Measurements from ENCODE around the gene FCHSD2. TPM values are rescaled to one million over a fixed set of nuclear protein-coding genes. Genes with fewer than 3 reads are reported as not detected.

Gene FCHSD2
- total and polyA plus RNA-seq, 2 of the 8 experiments (the other 6 are each of a cell fraction or from before 2014, with no cell fraction given) = 4.1 to 7.8 TPM

DNA sequence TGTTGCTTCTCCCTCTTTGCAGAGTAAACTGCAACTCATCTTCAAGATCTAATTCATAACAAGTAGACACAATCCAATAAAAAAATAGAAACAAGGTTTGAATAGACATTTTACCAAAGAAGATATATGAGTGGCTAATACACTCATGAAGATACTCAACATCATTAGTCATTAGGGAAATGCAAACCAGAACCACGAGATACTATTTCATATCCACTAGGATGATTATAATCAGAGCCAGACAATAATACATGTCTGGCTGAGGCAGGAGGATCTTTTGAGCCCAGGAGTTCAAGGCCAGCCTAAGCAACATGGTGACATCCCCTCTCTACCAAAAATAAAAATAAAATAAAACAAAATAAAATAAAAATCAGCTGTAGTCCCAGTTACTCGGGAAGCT, 242.9 kb downstream of the FCHSD2 start:
- ChIA-PET CTCF (ENCODE audit: partially characterized antibody) (no interaction called here), POLR2A (ENCODE audit: partially characterized antibody) (no interaction called here)
- H4K5ac ChIP-seq (ENCODE audit: insufficient read length, low read depth, low read length) = no peak overlapping the region
- no peak overlapping the region for H2AK5ac ChIP-seq (ENCODE audit: low read depth, low read length)
- no peak overlapping the region for H3K4me3 ChIP-seq (ENCODE audit: extremely low read depth in 1 of 4, insufficient read depth in 2 of 4, low read depth in 3 of 4, low read length in 4 of 4)
- H3K14ac ChIP-seq (ENCODE audit: insufficient read length) = no peak overlapping the region
- H2BK5ac ChIP-seq (ENCODE audit: low read depth, low read length) = no peak overlapping the region
- no peak overlapping the region for H2BK15ac ChIP-seq (ENCODE audit: low read length)
- H3K56ac ChIP-seq (replicated peaks; ENCODE audit: insufficient read length, low read depth, low read length) = no peak overlapping the region
- H3K27me3 ChIP-seq (replicated peaks in 1 of 4; ENCODE audit: control insufficient read depth in 3 of 4, extremely low read depth in 1 of 4, insufficient read depth in 3 of 4, low read length in 3 of 4) = no peaks in the 10 kb centered on the region
- H3K9ac ChIP-seq (replicated peaks in 1 of 4; ENCODE audit: extremely low read depth in 1 of 4, low read depth in 3 of 4, low read length in 3 of 4) = no peak overlapping the region
- no peak overlapping the region for H4K91ac ChIP-seq (replicated peaks; ENCODE audit: insufficient read length, low read length)
- H2BK12ac ChIP-seq (ENCODE audit: low read depth, low read length) = no peak overlapping the region
- peaks cover 0 to 8% (median 1%) of the 10 kb centered on the region in 4 experiments; a peak in 2 of 7 replicates for H3K4me1 ChIP-seq (replicated peaks in 1 of 4; ENCODE audit: control insufficient read depth in 3 of 4, insufficient read depth in 4 of 4, low read length in 3 of 4)
- H3K36me3 ChIP-seq (ENCODE audit: control insufficient read depth in 2 of 4, insufficient read depth in 4 of 4, low read length in 3 of 4) = no peaks in the 10 kb centered on the region
- H4K20me1 ChIP-seq (replicated peaks in 1 of 2; ENCODE audit: control insufficient read depth in 1 of 2, insufficient read depth in 2 of 2, low read length in 2 of 2) = no peaks in the 10 kb centered on the region
- H2AFZ ChIP-seq (ENCODE audit: low read length) = no peak overlapping the region
- no peak for TF ChIP-seq BRCA1 (IDR thresholded peaks at IDR 0.05; ENCODE audit: low read depth, low read length)
- no peak for TF ChIP-seq KDM4A (IDR thresholded peaks at IDR 0.05; ENCODE audit: low read depth, low read length, severe bottlenecking)
- TF ChIP-seq HDAC2 (IDR thresholded peaks at IDR 0.05; ENCODE audit: borderline replicate concordance in 1 of 2, low read depth in 2 of 2, low read length in 2 of 2) = no peak
- no peak for TF ChIP-seq BCL11A (IDR thresholded peaks at IDR 0.05; ENCODE audit: low read depth in 2 of 2, low read length in 2 of 2)
- TF ChIP-seq SIN3A (conservative IDR thresholded peaks at IDR 0.05 in 1 of 2, IDR thresholded peaks at IDR 0.05 in 1 of 2; ENCODE audit: low read depth in 1 of 2, low read length in 2 of 2) = no peak
- TF ChIP-seq HDAC6 (IDR thresholded peaks at IDR 0.05; ENCODE audit: low read depth, low read length) = no peak
- TF ChIP-seq TCF12 (IDR thresholded peaks at IDR 0.05; ENCODE audit: low read depth, low read length) = no peak
- TF ChIP-seq FOSL1 (IDR thresholded peaks at IDR 0.05; ENCODE audit: insufficient read depth, low read depth, low read length) = no peak
- no peak for TF ChIP-seq TAF7 (optimal IDR thresholded peaks at IDR 0.05; ENCODE audit: borderline replicate concordance, low read depth, low read length)
- no peak for TF ChIP-seq NRF1 (IDR thresholded peaks at IDR 0.05; ENCODE audit: low read depth, low read length)
- no peak for TF ChIP-seq KDM1A (IDR thresholded peaks at IDR 0.05; ENCODE audit: borderline replicate concordance, low read length)
- TF ChIP-seq, protein P1, sequence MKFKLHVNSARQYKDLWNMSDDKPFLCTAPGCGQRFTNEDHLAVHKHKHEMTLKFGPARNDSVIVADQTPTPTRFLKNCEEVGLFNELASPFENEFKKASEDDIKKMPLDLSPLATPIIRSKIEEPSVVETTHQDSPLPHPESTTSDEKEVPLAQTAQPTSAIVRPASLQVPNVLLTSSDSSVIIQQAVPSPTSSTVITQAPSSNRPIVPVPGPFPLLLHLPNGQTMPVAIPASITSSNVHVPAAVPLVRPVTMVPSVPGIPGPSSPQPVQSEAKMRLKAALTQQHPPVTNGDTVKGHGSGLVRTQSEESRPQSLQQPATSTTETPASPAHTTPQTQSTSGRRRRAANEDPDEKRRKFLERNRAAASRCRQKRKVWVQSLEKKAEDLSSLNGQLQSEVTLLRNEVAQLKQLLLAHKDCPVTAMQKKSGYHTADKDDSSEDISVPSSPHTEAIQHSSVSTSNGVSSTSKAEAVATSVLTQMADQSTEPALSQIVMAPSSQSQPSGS (IDR thresholded peaks at IDR 0.05; ENCODE audit: low read length) = no peak
- no peak for TF ChIP-seq SP1 (IDR thresholded peaks at IDR 0.05; ENCODE audit: low read depth, low read length)
- WGBS, 2 experiments (ENCODE audit: extremely low coverage in 1 of 2, insufficient coverage in 1 of 2, insufficient read length in 1 of 2, insufficient replicate concordance in 2 of 2, low coverage in 1 of 2, low lambda C conversion rate in 2 of 2, missing lambda C conversion rate in 1 of 2) = 88% methylated on average over 2 of the region's 2 CpGs; no CpG with 5 or more reads in 1 of the 2 experiments
- no peak overlapping the region for H3K4ac ChIP-seq (replicated peaks; ENCODE audit: insufficient read length, low read depth, low read length)
- FAIRE-seq (no peak), DNase-seq (ENCODE audit: low read depth in 1 of 2, low spot score in 2 of 2) (no peak)
- H3K27ac ChIP-seq (ENCODE audit: low read depth, low read length) = no peak overlapping the region
- H2BK120ac ChIP-seq (replicated peaks; ENCODE audit: low read depth, low read length) = no peak overlapping the region
- H3K23ac ChIP-seq (ENCODE audit: insufficient read length) = no peak overlapping the region
- H4K8ac ChIP-seq (ENCODE audit: extremely low read depth, insufficient read depth, low read length) = no peak overlapping the region
- no peaks in the 10 kb centered on the region; a peak in 1 of 4 replicates for H3K9me3 ChIP-seq (ENCODE audit: insufficient read depth in 2 of 2, low read depth in 1 of 2, low read length in 1 of 2)
- no peaks in the 10 kb centered on the region for H3K79me2 ChIP-seq (ENCODE audit: control insufficient read depth in 1 of 2, insufficient read depth in 2 of 2, low read length in 2 of 2)
- H3K79me1 ChIP-seq (ENCODE audit: low read depth, low read length) = no peaks in the 10 kb centered on the region
- no peak overlapping the region for H3K18ac ChIP-seq (ENCODE audit: extremely low read depth, low read length)
- no peak overlapping the region for H2BK20ac ChIP-seq (ENCODE audit: low read length)
- H3K4me2 ChIP-seq (ENCODE audit: insufficient read depth in 1 of 2, low read depth in 2 of 2, low read length in 2 of 2) = no peak overlapping the region
- H3K23me2 ChIP-seq (ENCODE audit: low read depth, low read length) = no peaks in the 10 kb centered on the region
